Activated naive CD8-positive, alpha-beta T cell (primary cell): ENCODE data around the gene TGM1.

Source experiments
- H3K27ac Mint-ChIP-seq: one replicate; pipeline ENCODE4 v1.8.0; 2021; ENCODE audit warnings: mixed read lengths
- H3K27me3 Mint-ChIP-seq: one replicate; pipeline ENCODE4 v1.8.0; 2021; ENCODE audit warnings: mixed read lengths
- H3K36me3 Mint-ChIP-seq: one replicate; pipeline ENCODE4 v1.8.0; 2021; ENCODE audit warnings: mixed read lengths
- H3K4me1 Mint-ChIP-seq: one replicate; pipeline ENCODE4 v1.8.0; 2021; ENCODE audit warnings: low read depth, mixed read lengths
- H3K4me3 Mint-ChIP-seq: one replicate; pipeline ENCODE4 v1.8.0; 2021; ENCODE audit warnings: mild to moderate bottlenecking, mixed read lengths
- H3K9me3 Mint-ChIP-seq: one replicate; pipeline ENCODE4 v1.8.0; 2021; ENCODE audit warnings: low read depth, mixed read lengths

TGM1 gene

GRCh38 chr14:24262821-24263733 is at the start of gene TGM1:
TSS of gene TGM1 (minus strand) at chr14:24263177. CDS start at chr14:24262352, 825 bp downstream.
- peaks cover 5% of the 10 kb centered on the region for H3K36me3 Mint-ChIP-seq
- no peaks in the 10 kb centered on the region for H3K9me3 Mint-ChIP-seq
- peaks cover 2% of the 10 kb centered on the region for H3K4me1 Mint-ChIP-seq
- H3K4me3 Mint-ChIP-seq: no peak within 1 kb of the TSS
- H3K27me3 Mint-ChIP-seq: no peaks in the 10 kb centered on the region
- no peak within 1 kb of the TSS for H3K27ac Mint-ChIP-seq

- H3K9me3 Mint-ChIP-seq: no peaks in the 10 kb centered on the region
- H3K4me1 Mint-ChIP-seq: peaks cover 61% of the 10 kb centered on the region
- H3K27me3 Mint-ChIP-seq: no peaks in the 10 kb centered on the region
- peaks cover 2% of the 10 kb centered on the region for H3K36me3 Mint-ChIP-seq
- H3K27ac Mint-ChIP-seq: peak overlapping the region; percentile 61
- H3K4me3 Mint-ChIP-seq: peak overlapping the region; percentile 77
These were observed 49.0 kb upstream of the TGM1 start for GRCh38 chr14:24311837-24312615.

GRCh38 chr14:24310646-24311604 is 47.9 kb upstream of the TGM1 start, which contains the start of gene LTB4R:
TSS of gene LTB4R (plus strand) at chr14:24311502. CDS start at chr14:24315652, 4,150 bp downstream.
- H3K4me1 Mint-ChIP-seq: peaks cover 61% of the 10 kb centered on the region
- H3K27ac Mint-ChIP-seq: peak within 1 kb of the TSS; percentile 64
- peaks cover 2% of the 10 kb centered on the region for H3K36me3 Mint-ChIP-seq
- no peaks in the 10 kb centered on the region for H3K27me3 Mint-ChIP-seq
- peak within 1 kb of the TSS; percentile 80 for H3K4me3 Mint-ChIP-seq
- H3K9me3 Mint-ChIP-seq: no peaks in the 10 kb centered on the region

- Mint-ChIP-seq H3K9me3 (no peaks in the 10 kb centered on the region), H3K4me3 (peak overlapping the region; percentile 80), H3K27me3 (no peaks in the 10 kb centered on the region), H3K27ac (peak overlapping the region; percentile 46), H3K4me1 (peaks cover 58% of the 10 kb centered on the region), H3K36me3 (peaks cover 3% of the 10 kb centered on the region)
These were observed 47.3 kb upstream of the TGM1 start for GRCh38 chr14:24310265-24310645.

- Mint-ChIP-seq H3K9me3 (no peaks in the 10 kb centered on the region), H3K27ac (peak within 1 kb of the TSS; percentile 46), H3K4me3 (peak within 1 kb of the TSS; percentile 80), H3K4me1 (peaks cover 54% of the 10 kb centered on the region), H3K36me3 (peaks cover 8% of the 10 kb centered on the region), H3K27me3 (no peaks in the 10 kb centered on the region)
These were observed 46.7 kb upstream of the TGM1 start, which contains the start of gene LTB4R2 for GRCh38 chr14:24309538-24310264. TSS of gene LTB4R2 (plus strand) at chr14:24310140. CDS start at chr14:24310665, 525 bp downstream.

- H3K36me3 Mint-ChIP-seq: peaks cover 8% of the 10 kb centered on the region
- H3K27me3 Mint-ChIP-seq: no peaks in the 10 kb centered on the region
- H3K4me1 Mint-ChIP-seq: peaks cover 42% of the 10 kb centered on the region
- H3K4me3 Mint-ChIP-seq: no peak overlapping the region
- H3K9me3 Mint-ChIP-seq: no peaks in the 10 kb centered on the region
- H3K27ac Mint-ChIP-seq: no peak overlapping the region
These were observed 45.6 kb upstream of the TGM1 start for GRCh38 chr14:24308342-24309124.

GRCh38 chr14:24307575-24308341 is 44.8 kb upstream of the TGM1 start, which contains the start of gene CIDEB:
TSS of gene CIDEB (minus strand) at chr14:24307977. CDS start at chr14:24307858, 119 bp downstream.
- peaks cover 34% of the 10 kb centered on the region for H3K4me1 Mint-ChIP-seq
- H3K36me3 Mint-ChIP-seq: peaks cover 8% of the 10 kb centered on the region
- H3K27ac Mint-ChIP-seq: no peak within 1 kb of the TSS
- H3K27me3 Mint-ChIP-seq: no peaks in the 10 kb centered on the region
- H3K4me3 Mint-ChIP-seq: no peak within 1 kb of the TSS
- no peaks in the 10 kb centered on the region for H3K9me3 Mint-ChIP-seq

GRCh38 chr14:24307156-24307574 is 44.2 kb upstream of the TGM1 start:
- Mint-ChIP-seq H3K27ac (no peak overlapping the region), H3K36me3 (peaks cover 8% of the 10 kb centered on the region), H3K4me3 (no peak overlapping the region), H3K4me1 (peaks cover 28% of the 10 kb centered on the region), H3K9me3 (no peaks in the 10 kb centered on the region), H3K27me3 (no peaks in the 10 kb centered on the region)

- H3K27ac Mint-ChIP-seq: no peak overlapping the region
- H3K36me3 Mint-ChIP-seq: peaks cover 11% of the 10 kb centered on the region
- H3K4me1 Mint-ChIP-seq: peaks cover 26% of the 10 kb centered on the region
- H3K9me3 Mint-ChIP-seq: no peaks in the 10 kb centered on the region
- no peak overlapping the region for H3K4me3 Mint-ChIP-seq
- no peaks in the 10 kb centered on the region for H3K27me3 Mint-ChIP-seq
These were observed 41.0 kb upstream of the TGM1 start for GRCh38 chr14:24304019-24304387.

- Mint-ChIP-seq H3K4me1 (peaks cover 42% of the 10 kb centered on the region), H3K36me3 (peaks cover 13% of the 10 kb centered on the region), H3K4me3 (peak overlapping the region; percentile 96), H3K27ac (peak overlapping the region; percentile 50), H3K9me3 (no peaks in the 10 kb centered on the region), H3K27me3 (no peaks in the 10 kb centered on the region)
These were observed 37.5 kb upstream of the TGM1 start for GRCh38 chr14:24300326-24300980.

- H3K9me3 Mint-ChIP-seq: no peaks in the 10 kb centered on the region
- H3K4me1 Mint-ChIP-seq: peaks cover 42% of the 10 kb centered on the region
- H3K4me3 Mint-ChIP-seq: peak within 1 kb of the TSS; percentile 96
- H3K27ac Mint-ChIP-seq: peak within 1 kb of the TSS; percentile 94
- no peaks in the 10 kb centered on the region for H3K27me3 Mint-ChIP-seq
- peaks cover 7% of the 10 kb centered on the region for H3K36me3 Mint-ChIP-seq
These were observed 36.5 kb upstream of the TGM1 start, which contains the start of the genes DHRS1 and NOP9 for GRCh38 chr14:24299255-24300191. TSS of gene DHRS1 (minus strand) at chr14:24299780. CDS start at chr14:24299106, 674 bp downstream. TSS of gene NOP9 (plus strand) at chr14:24299850. CDS start at chr14:24299955, 105 bp downstream.
